Measurements from ENCODE around the gene NRN1.
A peak's percentile ranks its signal among the peaks of the same experiment; 100 is the strongest.
"Not testable (repeated sequence)": the region's sequence is repeated elsewhere in the genome, so short reads cannot be mapped to it uniquely, and the experiment has no call there.

The NRN1 gene

DNA sequence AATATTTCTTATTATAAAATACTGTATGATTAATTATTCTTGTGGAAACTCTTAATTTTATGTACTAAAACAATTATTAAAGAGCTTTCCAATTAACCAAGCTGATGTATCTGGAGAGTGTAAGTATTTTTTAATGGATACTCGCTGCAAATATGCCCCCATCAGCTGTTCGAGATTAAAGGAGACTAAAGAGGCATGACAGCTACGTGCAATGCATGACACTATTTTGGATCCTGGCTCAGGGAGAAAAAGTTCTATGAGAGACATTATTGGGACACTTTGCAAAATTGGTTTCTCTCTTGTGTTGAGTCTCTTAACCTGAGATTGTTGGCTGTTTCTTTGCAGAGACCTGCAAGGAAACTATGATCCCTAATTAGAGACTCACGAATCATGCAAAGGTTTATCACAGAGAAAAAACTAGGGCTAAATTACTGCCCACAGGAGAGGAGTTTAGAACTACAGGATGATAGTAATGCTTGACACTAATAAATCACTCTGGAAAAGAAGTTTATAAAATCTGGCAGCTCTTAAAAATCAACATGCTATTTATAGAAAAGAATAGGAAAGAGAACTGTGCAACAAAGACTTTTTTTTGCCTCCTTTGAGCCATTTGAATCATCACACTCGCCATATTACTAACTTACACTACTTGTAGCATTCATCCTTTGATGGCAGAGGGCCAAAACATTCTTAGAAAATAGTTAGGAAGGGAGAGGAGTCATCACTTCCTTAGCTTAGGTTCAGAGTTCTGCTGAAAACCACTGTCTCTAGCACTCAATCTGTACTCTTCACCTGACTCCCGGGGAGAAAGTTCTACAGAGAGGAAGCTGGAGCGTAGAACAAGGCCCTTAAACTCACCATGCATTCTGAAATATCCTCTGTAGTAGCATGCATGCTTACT is 25.3 kb downstream of the NRN1 start:
- DNase-seq (ENCODE audit: low spot score): peak; percentile 59

DNA sequence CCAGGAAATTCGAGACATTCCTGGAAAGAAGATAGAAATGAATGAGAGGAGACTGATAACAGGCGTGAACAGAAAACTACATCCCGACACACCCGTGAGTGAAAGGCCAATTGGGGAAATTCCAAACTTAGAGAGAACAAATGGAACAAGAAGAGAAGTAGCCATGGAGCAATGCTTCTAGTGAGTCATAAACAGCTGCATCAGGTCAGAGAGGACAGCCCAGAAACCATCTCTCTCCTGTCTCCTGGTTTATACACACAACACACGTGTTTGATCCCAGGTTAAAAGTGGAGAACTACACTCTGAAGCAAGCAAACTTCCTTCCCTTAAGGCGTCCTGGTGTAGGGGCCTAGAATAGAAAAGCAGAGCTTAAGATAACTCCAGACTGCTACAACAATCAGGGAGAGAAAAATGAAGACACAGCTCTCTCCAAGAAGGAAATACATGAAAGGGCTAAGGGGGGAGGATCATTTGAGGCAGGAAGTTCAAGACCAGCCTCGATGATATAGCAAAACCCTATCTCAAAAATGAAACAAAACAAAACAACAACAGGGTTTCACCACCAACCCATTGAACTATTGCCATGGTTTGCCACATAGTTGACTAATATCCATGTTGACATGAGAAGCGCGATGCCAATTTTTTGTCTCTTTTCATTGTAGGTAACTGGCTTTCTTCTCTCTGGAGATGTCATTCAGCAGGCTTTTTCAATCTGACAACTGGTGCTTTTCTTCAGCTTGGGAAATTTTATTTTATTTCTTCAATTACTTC is 26.9 kb downstream of the NRN1 start:
- DNase-seq (ENCODE audit: low spot score): no peak

DNA sequence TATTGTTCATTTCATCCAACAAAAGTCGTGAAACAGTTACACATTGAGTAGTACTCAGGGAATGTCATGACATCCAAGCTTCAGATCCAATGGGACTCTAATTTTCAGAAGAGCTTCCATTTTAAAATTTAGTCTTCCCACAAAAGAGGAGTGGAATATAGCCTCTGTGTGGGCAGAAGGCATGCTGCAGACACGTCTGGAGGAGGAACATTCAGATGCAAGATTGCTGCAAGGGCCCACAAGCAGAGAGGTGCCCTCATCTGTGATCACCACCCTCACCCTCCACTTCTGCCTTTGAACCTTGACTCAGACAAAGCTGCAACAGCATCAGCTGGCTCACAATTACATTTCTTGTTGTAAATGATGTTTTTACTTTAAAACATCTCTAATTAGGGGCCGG is 29.9 kb downstream of the NRN1 start:
- no peak for DNase-seq (ENCODE audit: low spot score)

DNA sequence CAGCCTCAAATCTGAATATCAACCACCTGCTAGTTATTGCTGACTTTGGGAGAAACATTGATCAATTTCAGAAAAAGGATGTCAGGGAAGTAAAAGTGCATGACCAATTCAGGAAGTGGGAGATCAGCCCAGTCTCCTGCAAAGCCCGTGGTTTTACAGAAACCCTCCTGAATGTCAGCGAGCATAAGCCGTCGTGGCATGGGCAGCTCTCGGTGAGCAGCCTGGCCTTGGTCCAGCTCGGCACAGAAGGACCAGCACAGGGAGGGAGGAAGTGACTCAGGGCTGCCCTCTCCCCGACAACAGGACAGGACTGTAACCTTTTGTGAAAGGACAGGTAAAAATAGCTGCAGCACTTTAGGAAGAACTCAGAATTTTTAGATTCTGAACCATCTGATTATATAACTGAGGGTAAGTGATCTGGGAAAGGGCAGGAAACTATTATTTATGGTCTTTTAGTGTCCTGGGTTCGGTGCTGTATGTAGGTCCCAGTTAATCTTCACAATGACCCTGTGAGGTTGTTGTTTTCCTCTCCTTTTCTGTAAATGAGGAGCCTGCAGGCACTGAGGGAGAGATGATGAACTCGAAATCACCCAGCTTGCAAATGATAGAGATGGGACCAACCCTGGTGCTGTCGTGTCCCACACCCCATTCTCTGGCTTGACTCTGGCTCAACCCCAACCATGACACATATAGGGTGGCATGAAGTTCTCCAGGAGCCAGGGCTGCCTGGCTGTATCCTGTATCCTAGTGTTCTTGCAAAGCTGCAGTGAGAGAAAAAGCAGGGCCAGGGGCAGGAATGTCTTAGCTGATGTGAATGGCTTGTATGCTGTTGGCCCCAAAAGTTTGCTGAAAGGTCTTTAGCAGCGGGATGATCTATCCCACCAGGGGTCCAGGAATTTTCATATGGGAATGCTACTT is 37.6 kb downstream of the NRN1 start:
- DNase-seq (ENCODE audit: low spot score): peak; percentile 22

DNA sequence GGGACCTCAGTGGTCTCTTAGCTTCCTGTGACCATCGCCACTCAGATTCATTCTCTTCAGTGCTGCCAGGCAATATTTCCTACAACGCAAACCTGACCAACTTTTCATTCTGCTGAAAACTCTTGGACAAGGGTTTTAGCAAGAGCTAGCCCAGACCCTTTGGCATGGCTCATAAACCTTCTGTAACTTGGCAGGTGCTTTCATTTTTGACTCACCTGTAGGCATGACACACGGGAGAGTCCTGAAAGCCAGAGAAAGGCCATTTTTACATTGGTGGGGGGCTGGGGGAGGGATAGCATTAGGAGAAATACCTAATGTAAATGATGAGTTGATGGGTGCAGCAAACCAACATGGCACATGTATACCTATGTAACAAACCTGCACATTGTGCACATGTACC is 38.7 kb downstream of the NRN1 start:
- DNase-seq (ENCODE audit: low spot score): not testable (repeated sequence)

DNA sequence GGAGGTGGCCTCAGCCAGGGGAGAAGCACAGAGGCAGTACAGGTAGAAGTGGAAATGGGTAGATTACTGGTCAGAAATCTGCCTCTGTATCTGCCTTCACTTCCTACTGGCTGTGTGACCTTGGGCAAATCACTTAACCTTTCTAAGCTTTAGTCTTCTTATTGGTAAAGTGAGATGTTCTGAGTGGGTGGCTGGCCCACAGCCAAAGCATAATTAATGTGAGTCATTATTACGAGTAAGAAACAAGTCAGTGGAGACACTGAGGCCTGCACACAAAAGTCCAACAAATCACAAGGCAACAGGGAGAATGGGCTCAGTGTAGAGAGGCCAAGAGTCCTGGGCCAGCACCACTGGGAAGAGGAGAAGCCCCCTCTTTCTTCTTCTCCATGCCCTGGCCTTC is 39.1 kb downstream of the NRN1 start:
- no peak for DNase-seq (ENCODE audit: low spot score)

DNA sequence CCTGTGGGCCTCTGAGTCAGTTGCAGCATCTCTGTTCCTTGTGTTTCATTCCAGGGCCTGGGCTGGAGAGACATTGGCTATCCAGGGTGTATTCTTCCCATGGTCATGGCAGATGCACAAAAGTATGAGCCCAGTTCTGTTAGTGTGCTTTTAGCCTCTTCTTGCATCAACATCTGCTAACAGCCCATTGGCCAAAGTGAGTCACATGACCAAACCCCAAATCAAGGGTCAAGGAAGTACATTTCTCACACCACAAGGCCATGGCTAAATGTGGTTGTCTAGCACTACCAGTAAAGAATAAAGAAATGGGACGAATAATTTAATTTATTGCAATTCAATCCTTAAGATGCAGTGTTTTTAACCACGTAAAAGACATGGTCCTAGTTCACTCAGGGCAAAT is 43.9 kb downstream of the NRN1 start:
- DNase-seq (ENCODE audit: low spot score): no peak

DNA sequence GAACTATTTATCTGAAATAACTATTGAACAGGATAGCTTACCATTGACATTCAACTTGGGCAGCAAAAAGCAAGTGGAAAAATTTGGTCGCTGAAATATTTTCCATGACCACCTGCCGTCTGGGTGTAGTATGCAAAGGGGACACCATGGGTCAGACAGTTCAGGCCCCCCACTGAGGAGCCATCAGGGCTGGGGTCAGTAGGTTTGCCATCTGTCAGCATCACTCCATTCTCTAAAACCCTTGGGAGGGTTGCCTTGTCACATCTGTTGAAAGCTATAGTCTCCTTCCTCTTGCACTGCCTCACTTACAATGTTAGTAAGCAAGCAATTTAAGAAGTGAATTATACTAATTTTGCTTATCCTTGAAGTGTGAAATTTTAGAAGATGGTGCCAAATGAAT is 44.9 kb downstream of the NRN1 start:
- DNase-seq (ENCODE audit: low spot score): no peak

DNA sequence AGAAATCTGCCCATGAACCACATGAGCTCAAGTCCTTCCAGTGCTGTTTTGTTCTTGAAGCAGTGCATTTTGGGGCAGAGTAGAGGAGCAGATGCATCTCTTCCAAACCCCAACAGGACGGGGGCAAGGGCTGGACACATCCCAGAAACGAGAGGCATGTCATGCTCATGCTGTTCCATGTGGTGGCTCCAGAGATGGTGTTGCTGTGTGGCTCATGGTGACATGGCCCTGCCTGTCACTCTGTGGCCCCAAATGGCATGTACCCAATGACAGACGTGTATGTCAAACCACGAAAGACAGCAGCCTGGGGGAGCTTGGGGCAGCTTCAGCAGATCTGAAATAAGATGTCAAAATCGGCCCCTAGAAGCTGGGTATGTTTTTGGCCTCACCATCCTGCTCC is 46.3 kb downstream of the NRN1 start:
- no peak for DNase-seq (ENCODE audit: low spot score)

DNA sequence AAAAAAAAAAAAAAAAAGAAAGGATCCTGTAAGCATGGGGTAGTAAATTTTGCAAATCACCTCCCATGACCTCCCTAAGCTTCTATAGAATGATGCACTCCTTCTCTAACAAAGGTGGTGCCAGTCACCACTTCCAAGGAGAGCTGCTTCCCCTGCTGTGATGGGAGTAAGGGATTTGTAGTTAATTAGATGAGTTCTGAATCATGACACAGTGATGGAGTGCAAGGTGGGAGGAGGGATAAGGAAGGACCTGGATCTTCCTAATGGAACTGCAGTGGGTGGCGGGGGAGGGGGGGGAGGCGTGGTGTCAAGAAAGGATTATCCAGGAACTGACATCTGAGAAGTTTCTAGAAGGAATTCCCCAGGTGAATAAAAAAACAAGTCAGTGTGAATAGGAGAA is 47.8 kb downstream of the NRN1 start:
- DNase-seq (ENCODE audit: low spot score): no peak

DNA sequence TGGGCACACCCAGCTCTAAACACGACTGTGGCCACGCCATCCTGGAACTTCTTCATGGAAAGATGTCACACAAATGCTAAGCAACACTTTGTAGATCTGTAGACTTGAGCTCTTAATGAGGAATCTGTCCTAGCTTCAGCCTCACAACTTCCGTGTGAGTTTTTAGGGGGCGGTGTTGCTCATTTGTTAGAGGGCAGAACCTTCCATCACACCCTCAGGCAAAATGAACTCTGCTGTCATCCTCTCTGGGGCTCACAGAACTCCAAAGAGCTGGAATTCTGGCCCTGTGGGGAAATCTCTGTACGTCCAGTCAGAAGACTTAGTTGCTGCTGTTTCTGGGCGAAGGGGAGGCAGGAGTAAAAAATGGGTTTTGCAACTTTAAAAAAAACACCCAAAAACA is 49.8 kb downstream of the NRN1 start:
- no peak for DNase-seq (ENCODE audit: low spot score)

DNA sequence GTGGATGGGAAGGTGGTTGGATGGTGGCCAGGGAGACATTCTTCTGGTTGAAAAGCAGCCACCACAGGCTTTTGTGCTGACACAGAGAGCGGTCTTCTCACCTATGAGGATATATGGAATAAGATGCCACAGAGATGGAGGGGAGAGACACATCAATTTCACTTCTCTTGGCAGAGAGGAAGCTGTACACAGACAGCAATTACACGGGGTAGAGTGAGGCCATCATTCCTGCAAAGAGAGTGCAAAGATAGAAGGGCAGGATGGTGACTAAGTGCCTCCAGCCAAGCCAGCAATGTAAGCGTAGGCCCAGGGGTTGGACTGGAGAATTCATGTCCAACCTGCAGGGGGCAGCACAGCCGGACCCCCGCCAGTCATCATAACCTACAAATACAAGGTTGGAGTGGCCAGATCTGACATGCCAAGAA is 56.4 kb downstream of the NRN1 start:
- DNase-seq (ENCODE audit: low spot score): peak; percentile 67
